Measurements from ENCODE around the gene ANXA3. TPM values are rescaled to one million over a fixed set of nuclear protein-coding genes. Genes with fewer than 3 reads are reported as not detected.

Gene ANXA3
- total and polyA plus RNA-seq, 2 donors (not counting 3 experiments of a cell fraction or from before 2014, with no cell fraction given), result 52.9 to 78.4 TPM

DNA sequence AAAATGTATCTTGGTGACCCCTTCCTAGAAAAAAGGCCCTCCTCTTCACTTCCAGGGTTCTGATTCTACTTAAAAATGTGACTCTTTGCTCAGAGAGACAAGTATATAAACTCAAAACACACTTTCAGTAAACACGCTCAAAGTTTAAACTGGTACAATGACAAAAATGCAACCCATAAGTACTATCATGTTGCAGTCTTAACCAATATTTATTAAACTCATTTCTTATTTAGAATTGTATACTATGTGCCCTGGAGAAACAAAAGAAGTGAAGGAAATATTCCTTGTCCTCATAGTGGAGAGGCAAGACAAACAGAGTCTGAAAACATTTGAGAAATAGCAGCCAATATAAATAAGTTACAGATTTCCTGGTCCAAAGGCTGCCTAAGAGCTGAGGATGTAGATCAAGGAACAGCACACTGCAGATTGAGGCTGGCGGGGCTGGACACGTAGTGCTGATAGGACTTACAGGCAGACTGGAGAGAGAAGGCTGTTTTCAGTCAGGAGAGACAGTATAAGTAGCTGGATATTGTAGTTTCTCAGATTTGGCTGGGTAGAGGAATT lies 39.1 kb upstream of the ANXA3 start:
- dilution Hi-C loops (cut with MboI; ENCODE audit: extremely low pct_ligation_motif_present, low sequenced_read_pairs), result no loop called here
- POLR2A ChIA-PET, result no interaction called here

DNA sequence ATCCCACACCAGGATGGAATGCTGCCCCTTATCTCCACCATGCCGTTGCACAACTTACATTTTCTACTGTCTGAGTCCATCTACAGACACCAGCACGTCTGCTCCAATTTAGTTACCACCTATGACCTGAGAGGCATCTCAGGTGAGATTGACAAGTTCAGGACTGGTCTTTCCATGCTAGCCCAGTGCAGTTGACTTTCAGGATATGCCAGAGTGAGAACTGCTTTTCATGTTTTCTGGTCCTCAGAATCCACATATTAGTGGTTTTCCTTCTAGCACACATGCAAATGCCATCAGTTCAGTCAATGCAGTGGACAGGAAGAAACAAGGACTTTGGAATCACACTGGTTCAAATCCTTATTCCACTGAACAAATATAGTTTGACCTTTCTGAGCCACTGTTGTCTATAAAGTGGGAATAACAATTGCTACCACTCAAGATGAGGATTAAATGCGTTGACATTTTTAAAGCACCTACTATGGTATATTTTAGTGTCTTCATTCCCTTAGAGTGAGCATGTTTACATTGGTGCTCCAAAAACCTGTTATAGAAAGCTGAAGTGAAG lies 38.1 kb upstream of the ANXA3 start:
- Histone ChIP-seq H3K79me2 (ENCODE audit: control insufficient read depth, insufficient read depth, low read length) (no peaks in the 10 kb centered on the region), H3K9me1 (replicated peaks; ENCODE audit: control insufficient read depth, extremely low read depth, insufficient read depth, low read length) (no peaks in the 10 kb centered on the region), H3K4me2 (ENCODE audit: insufficient read depth, low read length) (no peak overlapping the region), H3K4me1 (ENCODE audit: control insufficient read depth, extremely low read depth, insufficient read depth, low read length) (peaks cover 2% of the 10 kb centered on the region), H3K27me3 (ENCODE audit: control insufficient read depth in 2 of 2, insufficient read depth in 2 of 2, low read length in 2 of 2) (no peaks in the 10 kb centered on the region), H3K4me3 (replicated peaks in 1 of 3; ENCODE audit: insufficient read depth in 1 of 3, low read depth in 1 of 3, low read length in 3 of 3) (no peak overlapping the region), H2AFZ (ENCODE audit: low read depth, low read length) (no peak overlapping the region), H4K20me1 (replicated peaks; ENCODE audit: control insufficient read depth, extremely low read depth, insufficient read depth, low read length) (no peaks in the 10 kb centered on the region), H3K9ac (replicated peaks; ENCODE audit: extremely low read depth, insufficient read depth, low read length) (no peak overlapping the region), H3K9me3 (replicated peaks; ENCODE audit: control insufficient read depth, insufficient read depth, low read length) (no peaks in the 10 kb centered on the region), H3K36me3 (ENCODE audit: control insufficient read depth in 2 of 2, extremely low read depth in 1 of 2, insufficient read depth in 2 of 2, low read length in 2 of 2) (no peaks in the 10 kb centered on the region), H3K27ac (ENCODE audit: insufficient read depth, low read depth, low read length) (no peak overlapping the region)
- dilution Hi-C loops (cut with MboI; ENCODE audit: extremely low pct_ligation_motif_present, low sequenced_read_pairs) (no loop called here), intact Hi-C loops (cut with micrococcal nuclease) (loop anchor here (10.0 kb wide), 1 partner anchor 689 kb away; no protein-coding TSS in a partner anchor)
- DNase-seq (ENCODE audit: low read depth, low spot score) (no peak), FAIRE-seq (no peak)
- ChIA-PET POLR2A (no interaction called here), CTCF (interaction anchor here (1.3 to 5.8 kb wide), 2 partner anchors 9 to 519 kb away, joined by 6 to 29 read pairs; no protein-coding TSS in a partner anchor)
- BruUV-seq (replicated peaks), result no TSS peak
- no peak for TF ChIP-seq EZH2 (IDR thresholded peaks at IDR 0.05; ENCODE audit: borderline replicate concordance, low read depth, low read length, severe bottlenecking)
- no peak for TF ChIP-seq MYC (IDR thresholded peaks at IDR 0.05; ENCODE audit: low read depth, low read length)
- TF ChIP-seq JUN (IDR thresholded peaks at IDR 0.05; ENCODE audit: borderline replicate concordance, insufficient read depth, insufficient read length, low read depth), result no peak
- no peak for TF ChIP-seq POLR2A (IDR thresholded peaks at IDR 0.05; ENCODE audit: low read depth, low read length)
- TF ChIP-seq FOS (IDR thresholded peaks at IDR 0.05; ENCODE audit: borderline replicate concordance, insufficient read depth, low read length), result no peak
- TF ChIP-seq, protein P1, sequence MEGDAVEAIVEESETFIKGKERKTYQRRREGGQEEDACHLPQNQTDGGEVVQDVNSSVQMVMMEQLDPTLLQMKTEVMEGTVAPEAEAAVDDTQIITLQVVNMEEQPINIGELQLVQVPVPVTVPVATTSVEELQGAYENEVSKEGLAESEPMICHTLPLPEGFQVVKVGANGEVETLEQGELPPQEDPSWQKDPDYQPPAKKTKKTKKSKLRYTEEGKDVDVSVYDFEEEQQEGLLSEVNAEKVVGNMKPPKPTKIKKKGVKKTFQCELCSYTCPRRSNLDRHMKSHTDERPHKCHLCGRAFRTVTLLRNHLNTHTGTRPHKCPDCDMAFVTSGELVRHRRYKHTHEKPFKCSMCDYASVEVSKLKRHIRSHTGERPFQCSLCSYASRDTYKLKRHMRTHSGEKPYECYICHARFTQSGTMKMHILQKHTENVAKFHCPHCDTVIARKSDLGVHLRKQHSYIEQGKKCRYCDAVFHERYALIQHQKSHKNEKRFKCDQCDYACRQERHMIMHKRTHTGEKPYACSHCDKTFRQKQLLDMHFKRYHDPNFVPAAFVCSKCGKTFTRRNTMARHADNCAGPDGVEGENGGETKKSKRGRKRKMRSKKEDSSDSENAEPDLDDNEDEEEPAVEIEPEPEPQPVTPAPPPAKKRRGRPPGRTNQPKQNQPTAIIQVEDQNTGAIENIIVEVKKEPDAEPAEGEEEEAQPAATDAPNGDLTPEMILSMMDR (IDR thresholded peaks at IDR 0.05; ENCODE audit: extremely low read depth in 1 of 2, insufficient read depth in 1 of 2, low read depth in 1 of 2, low read length in 2 of 2), result no peak
- no peak for TF ChIP-seq GATA2 (IDR thresholded peaks at IDR 0.05; ENCODE audit: insufficient read depth, insufficient read length, low read depth, low read length)
- no peak for TF ChIP-seq POLR2AphosphoS5 (IDR thresholded peaks at IDR 0.05; ENCODE audit: insufficient read depth, low read depth, low read length)
- TF ChIP-seq, protein P2, sequence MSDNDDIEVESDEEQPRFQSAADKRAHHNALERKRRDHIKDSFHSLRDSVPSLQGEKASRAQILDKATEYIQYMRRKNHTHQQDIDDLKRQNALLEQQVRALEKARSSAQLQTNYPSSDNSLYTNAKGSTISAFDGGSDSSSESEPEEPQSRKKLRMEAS (IDR thresholded peaks at IDR 0.05; ENCODE audit: insufficient read depth, insufficient read length), result no peak

More for the DNA sequence above, 39.1 kb upstream of the ANXA3 start:
- intact Hi-C loops (cut with micrococcal nuclease), result loop anchor here (10.0 kb wide), 1 partner anchor 688 kb away; no protein-coding TSS in a partner anchor
- H3K4me2 ChIP-seq (ENCODE audit: insufficient read depth, low read length), result no peak overlapping the region
- H3K36me3 ChIP-seq (ENCODE audit: control insufficient read depth in 2 of 2, extremely low read depth in 1 of 2, insufficient read depth in 2 of 2, low read length in 2 of 2), result no peaks in the 10 kb centered on the region
- CTCF ChIA-PET, result interaction anchor here (0.8 to 1.3 kb wide), 2 partner anchors 10 to 518 kb away, joined by 4 to 6 read pairs; no protein-coding TSS in a partner anchor
- no peaks in the 10 kb centered on the region for H3K4me1 ChIP-seq (ENCODE audit: control insufficient read depth, extremely low read depth, insufficient read depth, low read length)
- H3K9ac ChIP-seq (replicated peaks; ENCODE audit: extremely low read depth, insufficient read depth, low read length), result no peak overlapping the region
- H3K27ac ChIP-seq (ENCODE audit: insufficient read depth, low read depth, low read length), result no peak overlapping the region
- no peaks in the 10 kb centered on the region for H3K27me3 ChIP-seq (ENCODE audit: control insufficient read depth in 2 of 2, insufficient read depth in 2 of 2, low read length in 2 of 2)
- H4K20me1 ChIP-seq (replicated peaks; ENCODE audit: control insufficient read depth, extremely low read depth, insufficient read depth, low read length), result no peaks in the 10 kb centered on the region
- FAIRE-seq (no peak), DNase-seq (ENCODE audit: low read depth, low spot score) (peak; percentile 71)
- no peak for TF ChIP-seq FOS (IDR thresholded peaks at IDR 0.05; ENCODE audit: borderline replicate concordance, insufficient read depth, low read length)
- no peaks in the 10 kb centered on the region for H3K9me3 ChIP-seq (replicated peaks; ENCODE audit: control insufficient read depth, insufficient read depth, low read length)
- no peaks in the 10 kb centered on the region for H3K9me1 ChIP-seq (replicated peaks; ENCODE audit: control insufficient read depth, extremely low read depth, insufficient read depth, low read length)
- no peak overlapping the region for H2AFZ ChIP-seq (ENCODE audit: low read depth, low read length)
- BruUV-seq (replicated peaks), result no TSS peak
- no peaks in the 10 kb centered on the region for H3K79me2 ChIP-seq (ENCODE audit: control insufficient read depth, insufficient read depth, low read length)
- H3K4me3 ChIP-seq (replicated peaks in 1 of 3; ENCODE audit: insufficient read depth in 1 of 3, low read depth in 1 of 3, low read length in 3 of 3), result no peak overlapping the region
